Spleen (tissue), 11 donors: ENCODE data around the gene STK33. TPM values are rescaled to one million over a fixed set of nuclear protein-coding genes. Genes with fewer than 3 reads are reported as not detected.

ENCODE experiments used
- DNase-seq: peaks from one replicate; pipeline ENCODE4 v3.0.0-alpha.2; 2020
- H3K27ac ChIP-seq, 8 donors: fragments of 200-600 bp; sonication (generic) in 7 of 8; 1 replicate in 4 of 8; 2 replicates in 4 of 8; pipeline versions ENCODE4 v1.5.0 to v1.8.0; 2016 to 2021; ENCODE audit warnings: inconsistent platforms in 4 of 8, mild to moderate bottlenecking in 4 of 8, moderate library complexity in 1 of 8
- H3K27me3 ChIP-seq, 7 donors: fragments of 200-600 bp; sonication (generic) in 6 of 7; replicated peaks in 1 of 7; 1 replicate in 4 of 7; 2 replicates in 3 of 7; pipeline versions ENCODE4 v1.5.0 to v1.8.0; 2016 to 2021; ENCODE audit warnings: inconsistent platforms in 3 of 7, mild to moderate bottlenecking in 1 of 7
- H3K36me3 ChIP-seq, 6 donors: fragments of 200-600 bp; sonication (generic) in 5 of 6; 1 replicate in 4 of 6; 2 replicates in 2 of 6; pipeline versions ENCODE4 v1.5.0 to v1.8.0; 2016 to 2021; ENCODE audit warnings: inconsistent platforms in 2 of 6
- H3K4me1 ChIP-seq, 6 donors: fragments of 200-600 bp; sonication (generic) in 5 of 6; 1 replicate in 3 of 6; 2 replicates in 3 of 6; pipeline versions ENCODE4 v1.5.0 to v1.8.0; 2016 to 2021; ENCODE audit warnings: inconsistent platforms in 3 of 6
- H3K4me3 ChIP-seq, 8 donors: fragments of 200-600 bp; sonication (generic) in 7 of 8; 1 replicate in 4 of 8; 2 replicates in 4 of 8; pipeline versions ENCODE4 v1.5.0 to v1.8.0; 2016 to 2021; ENCODE audit warnings: inconsistent platforms in 4 of 8, mild to moderate bottlenecking in 4 of 8, moderate library complexity in 2 of 8
- H3K9me3 ChIP-seq, 8 donors: fragments of 200-600 bp; sonication (generic) in 7 of 8; 1 replicate in 4 of 8; 2 replicates in 4 of 8; pipeline versions ENCODE4 v1.5.0 to v1.8.0; 2016 to 2021; ENCODE audit warnings: inconsistent platforms in 4 of 8
- CTCF ChIP-seq, 11 experiments: fragments of 200-600 bp in 7 of 11; fragments of 450-650 bp in 4 of 11; sonication (generic) in 4 of 11; IDR thresholded peaks in 8 of 11; conservative IDR thresholded peaks in 3 of 11; 1 replicate in 7 of 11; 2 replicates in 4 of 11; pipeline versions ENCODE4 v1.4.0 to v1.8.0; 2016 to 2021; ENCODE audit warnings: antibody characterized with exemption in 11 of 11, inconsistent platforms in 4 of 11, mild to moderate bottlenecking in 1 of 11
- POLR2A ChIP-seq, 3 donors: fragments of 450-650 bp; IDR thresholded peaks; one replicate each; pipeline ENCODE4 v1.5.1; 2017; ENCODE audit warnings: antibody characterized with exemption in 3 of 3, mild to moderate bottlenecking in 1 of 3
- POLR2AphosphoS5 ChIP-seq, 3 donors: sonication (generic); formaldehyde crosslinking; IDR thresholded peaks; one replicate each; pipeline ENCODE4 v1.5.1; 2017; ENCODE audit warnings: antibody characterized with exemption in 3 of 3
- WGBS, 5 donors: extraction: QIAGEN DNeasy Blood & Tissue Kit in 3 of 5; methylation state at CpG; one replicate each; pipeline versions ENCODE4 v1.1.5 to v1.1.7; 2013 to 2018; 5-methylcytosine and 5-hydroxymethylcytosine counted together
- intact Hi-C: fragments of 100-400 bp; cut with DNase I; formaldehyde crosslinking; loops from one replicate; pipeline ENCODE4 v1.15.0; 2023; ENCODE audit warnings: low total_unique reads
- polyA plus RNA-seq, 3 donors: library from polyadenylated mRNA; stranded (reverse); fragments of 200-250 nt; gene quantifications; one replicate each; pipeline ENCODE4 v1.2.1, GENCODE V29; 2013
- total RNA-seq, 7 donors: library from RNA; depleted of rRNA in 3 of 7; stranded (reverse); fragments of >200 nt in 3 of 7; fragmentation: NEBNext Ultra II Directional in 4 of 7; extraction: Animal tissue kit (Norgen Biotek cat#: 25700) in 4 of 7; gene quantifications; one replicate each; pipeline versions ENCODE4 v1.1.0 to v1.2.1, GENCODE V29; 2016 to 2021
- donor health status: healthy with polysubstance abuse.
- donor health status: DM: no; HTN: no; CAD: no; lungs with moderate emphysema.
- donor health status: DM: no; HTN: no; CAD: no.
- donor health status: Bipolar disorder and iron deficiency.
- donor health status: healthy.
- donor health status: DM: no; HTN: no; CAD: no.
- donor health status: DM: yes; HTN: yes; CAD: no.

The STK33 gene
- total and polyA plus RNA-seq, 10 donors = 1.6 to 8.1 (median 3.8) TPM

DNA sequence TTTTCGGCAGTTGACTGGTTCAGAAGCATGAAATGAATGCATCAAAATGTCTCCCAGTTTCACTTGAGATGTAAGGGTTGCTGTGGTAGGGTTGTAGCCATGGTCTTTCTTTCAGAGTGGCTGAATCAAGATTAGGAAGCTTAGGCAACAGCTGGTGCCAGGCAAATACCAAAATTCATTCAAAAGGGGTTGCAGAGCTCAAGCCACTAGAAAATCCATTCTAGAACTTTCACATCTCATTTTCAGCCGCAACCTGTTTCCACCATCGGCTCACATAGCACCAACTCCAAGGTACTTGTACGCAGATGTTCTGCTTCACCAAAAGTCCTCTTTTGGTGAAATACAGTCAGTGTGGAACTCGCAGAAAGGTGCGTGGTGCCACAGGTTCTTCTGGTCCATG lies 40.5 kb upstream of the STK33 start:
- no peak for TF ChIP-seq POLR2A (IDR thresholded peaks at IDR 0.05)
- TF ChIP-seq CTCF (IDR thresholded peaks at IDR 0.05 in 8 of 11, conservative IDR thresholded peaks at IDR 0.05 in 3 of 11) = no peak
- no peak overlapping the region for H3K27ac ChIP-seq
- DNase-seq = no peak
- no peaks in the 10 kb centered on the region for H3K4me1 ChIP-seq
- intact Hi-C loops = no loop called here
- H3K36me3 ChIP-seq = peaks cover 0 to 76% (median 41%) of the 10 kb centered on the region in 6 donors
- whole genome bisulfite sequencing, 5 donors = 92 to 96% (median 94%) methylated on average over 6 of the region's 6 CpGs
- no peaks in the 10 kb centered on the region for H3K27me3 ChIP-seq
- H3K9me3 ChIP-seq = peaks cover 0 to 12% (median 8%) of the 10 kb centered on the region in 8 donors
- H3K4me3 ChIP-seq = no peak overlapping the region

- intact Hi-C loops = no loop called here
- no peak for DNase-seq
- H3K36me3 ChIP-seq = peaks cover 0 to 50% (median 21%) of the 10 kb centered on the region in 6 donors
- no peak overlapping the region for H3K4me3 ChIP-seq
- no peaks in the 10 kb centered on the region for H3K4me1 ChIP-seq
- TF ChIP-seq POLR2AphosphoS5 (IDR thresholded peaks at IDR 0.05) (no peak), CTCF (IDR thresholded peaks at IDR 0.05 in 8 of 11, conservative IDR thresholded peaks at IDR 0.05 in 3 of 11) (no peak), POLR2A (IDR thresholded peaks at IDR 0.05) (no peak)
- no peaks in the 10 kb centered on the region for H3K27me3 ChIP-seq
- peaks cover 0 to 8% (median 6%) of the 10 kb centered on the region in 8 donors for H3K9me3 ChIP-seq
- H3K27ac ChIP-seq = no peak overlapping the region
- whole genome bisulfite sequencing, 5 donors = 83 to 93% (median 91%) methylated on average over 6 of the region's 6 CpGs
These were observed 37.5 kb upstream of the STK33 start for GRCh38 chr11:8631395-8632118.

- no peak for DNase-seq
- peaks cover 0 to 61% (median 38%) of the 10 kb centered on the region in 6 donors for H3K36me3 ChIP-seq
- H3K9me3 ChIP-seq = no peaks in the 10 kb centered on the region
- H3K27me3 ChIP-seq = no peaks in the 10 kb centered on the region
- 83 to 98% (median 94%) methylated on average over 1 to 2 of the region's 2 CpGs for WGBS, 5 donors
- no peak for TF ChIP-seq CTCF (IDR thresholded peaks at IDR 0.05 in 8 of 11, conservative IDR thresholded peaks at IDR 0.05 in 3 of 11)
- no peak for TF ChIP-seq POLR2A (IDR thresholded peaks at IDR 0.05)
- TF ChIP-seq POLR2AphosphoS5 (IDR thresholded peaks at IDR 0.05) = no peak
- H3K4me3 ChIP-seq = no peak overlapping the region
- no peaks in the 10 kb centered on the region for H3K4me1 ChIP-seq
- H3K27ac ChIP-seq = no peak overlapping the region
- intact Hi-C loops = no loop called here
These were observed 30.7 kb upstream of the STK33 start for GRCh38 chr11:8624698-8625097.

DNA sequence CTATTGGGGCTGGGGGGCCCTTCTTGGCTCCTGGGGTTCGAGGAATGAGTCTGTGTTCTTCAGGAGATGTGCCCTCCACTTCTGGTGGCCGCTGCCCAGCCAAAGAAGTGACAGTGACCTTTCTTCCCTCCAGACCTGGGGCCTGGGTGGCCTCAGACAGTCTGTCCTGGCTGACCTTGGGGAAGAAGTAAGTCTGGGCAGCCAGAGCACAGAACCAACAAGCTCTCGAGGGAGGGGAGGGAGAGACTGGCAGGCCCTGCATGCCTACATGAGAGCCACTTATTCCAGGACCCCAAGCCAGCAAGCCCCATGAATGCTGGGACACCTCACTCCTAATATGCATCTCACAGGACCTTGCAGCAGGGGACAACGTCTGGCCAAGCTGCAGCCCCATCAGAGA lies 27.1 kb upstream of the STK33 start:
- WGBS, 5 donors = 67 to 93% (median 85%) methylated on average over 2 to 4 of the region's 4 CpGs
- H3K4me1 ChIP-seq = no peaks in the 10 kb centered on the region
- intact Hi-C loops = no loop called here
- H3K4me3 ChIP-seq = no peak overlapping the region
- H3K9me3 ChIP-seq = no peaks in the 10 kb centered on the region
- H3K27me3 ChIP-seq = no peaks in the 10 kb centered on the region
- DNase-seq = no peak
- H3K36me3 ChIP-seq = peaks cover 0 to 94% (median 52%) of the 10 kb centered on the region in 6 donors
- H3K27ac ChIP-seq = no peak overlapping the region
- TF ChIP-seq CTCF (IDR thresholded peaks at IDR 0.05 in 8 of 11, conservative IDR thresholded peaks at IDR 0.05 in 3 of 11) (no peak), POLR2A (IDR thresholded peaks at IDR 0.05) (no peak), POLR2AphosphoS5 (IDR thresholded peaks at IDR 0.05) (no peak)
